Measurements from ENCODE around the gene SNRNP48.

- no peak for TF ChIP-seq CTCF (IDR thresholded peaks at IDR 0.05)
- no peak for TF ChIP-seq POLR2AphosphoS5 (IDR thresholded peaks at IDR 0.05; ENCODE audit: insufficient read depth in 1 of 2, low read depth in 1 of 2)
Measured at GRCh38 chr6:7579851-7580250, 10.1 kb upstream of the SNRNP48 start.

Measured in vagina (tissue), 2 donors.